NK-92 (cell line): Measurements from ENCODE around the gene SLC9A7.
"Not testable (repeated sequence)": the region's sequence is repeated elsewhere in the genome, so short reads cannot be mapped to it uniquely, and the experiment has no call there.

Experiments used
- DNase-seq: peaks from one replicate; lab custom pipeline; 2025; ENCODE audit not compliant: unreplicated experiment; lab: John Stamatoyannopoulos, UW

SLC9A7 gene

GRCh38 chrX:46758956-46759644, at the start of gene SLC9A7:
SLC9A7 (minus strand) TSS chrX:46759118; CDS start chrX:46759029, 89 bp downstream.
- no peak for DNase-seq

GRCh38 chrX:46805270-46805669, 46.4 kb upstream of the SLC9A7 start:
- DNase-seq = no peak

- DNase-seq = no peak
These were observed 44.2 kb upstream of the SLC9A7 start for GRCh38 chrX:46803140-46803539.

GRCh38 chrX:46796574-46797191, 37.8 kb upstream of the SLC9A7 start:
- DNase-seq = no peak

- DNase-seq = no peak
These were observed 34.6 kb upstream of the SLC9A7 start for GRCh38 chrX:46793386-46794143.

- no peak for DNase-seq
These were observed 33.9 kb upstream of the SLC9A7 start for GRCh38 chrX:46792810-46793188.

- DNase-seq = no peak
These were observed 33.2 kb upstream of the SLC9A7 start for GRCh38 chrX:46791927-46792809.

GRCh38 chrX:46788902-46789301, 30.0 kb upstream of the SLC9A7 start:
- no peak for DNase-seq

- not testable (repeated sequence) for DNase-seq
These were observed 25.5 kb upstream of the SLC9A7 start for GRCh38 chrX:46784437-46784836.

- DNase-seq = no peak
These were observed 23.1 kb upstream of the SLC9A7 start for GRCh38 chrX:46782034-46782433.

GRCh38 chrX:46777971-46778810, 19.3 kb upstream of the SLC9A7 start:
- DNase-seq = no peak

- no peak for DNase-seq
These were observed 11.9 kb upstream of the SLC9A7 start for GRCh38 chrX:46770817-46771163.

- no peak for DNase-seq
These were observed 11.3 kb upstream of the SLC9A7 start for GRCh38 chrX:46770000-46770816.

GRCh38 chrX:46762963-46763362, 4.0 kb upstream of the SLC9A7 start:
- no peak for DNase-seq

GRCh38 chrX:46759645-46759974, 692 bp upstream of the SLC9A7 start:
- no peak for DNase-seq

GRCh38 chrX:46758163-46758955, 559 bp downstream of the SLC9A7 start:
- no peak for DNase-seq

- no peak for DNase-seq
These were observed 1.3 kb downstream of the SLC9A7 start for GRCh38 chrX:46757593-46757992.

GRCh38 chrX:46757052-46757451, 1.9 kb downstream of the SLC9A7 start:
- no peak for DNase-seq

- DNase-seq = no peak
These were observed 3.2 kb downstream of the SLC9A7 start for GRCh38 chrX:46755671-46756070.
